Parathyroid adenoma (tissue), 2 donors: ENCODE results near the gene LRRTM3.

ENCODE experiments used
- H2AFZ ChIP-seq: fragments of 300-600 bp; sonication (generic); one replicate; pipeline ENCODE4 v1.7.0; 2017; ENCODE audit warnings: antibody characterized with exemption, mild to moderate bottlenecking
- H3K27ac ChIP-seq: fragments of 300-600 bp; sonication (generic); one replicate; pipeline ENCODE4 v1.7.0; 2017
- H3K27me3 ChIP-seq: fragments of 300-600 bp; sonication (generic); one replicate; pipeline ENCODE4 v1.7.0; 2017; ENCODE audit warnings: low read length; ENCODE audit not compliant: control insufficient read depth, insufficient read depth
- H3K36me3 ChIP-seq: fragments of 300-600 bp; sonication (generic); one replicate; pipeline ENCODE4 v1.7.0; 2017; ENCODE audit warnings: low read length; ENCODE audit not compliant: control insufficient read depth, insufficient read depth
- H3K4me1 ChIP-seq: fragments of 300-600 bp; sonication (generic); one replicate; pipeline ENCODE4 v1.7.0; 2017; ENCODE audit warnings: control low read depth
- H3K4me2 ChIP-seq: fragments of 300-600 bp; sonication (generic); one replicate; pipeline ENCODE4 v1.7.0; 2017; ENCODE audit warnings: low read length
- H3K4me3 ChIP-seq: fragments of 300-600 bp; sonication (generic); one replicate; pipeline ENCODE4 v1.7.0; 2017; ENCODE audit warnings: low read depth, low read length
- H3K79me2 ChIP-seq: fragments of 300-600 bp; sonication (generic); one replicate; pipeline ENCODE4 v1.7.0; 2017; ENCODE audit warnings: control low read depth
- H3K9ac ChIP-seq: fragments of 300-600 bp; sonication (generic); one replicate; pipeline ENCODE4 v1.7.0; 2017; ENCODE audit warnings: mild to moderate bottlenecking
- H3K9me3 ChIP-seq: fragments of 300-600 bp; sonication (generic); one replicate; pipeline ENCODE4 v1.7.0; 2017; ENCODE audit warnings: low read length; ENCODE audit not compliant: control insufficient read depth
- CTCF ChIP-seq: fragments of 300-600 bp; sonication (generic); IDR thresholded peaks from one replicate; pipeline ENCODE4 v1.7.0; 2017; ENCODE audit warnings: antibody characterized with exemption, mild to moderate bottlenecking
- donor health status: primary hyperparathyroidism.

LRRTM3 gene

GRCh38 chr10:66925896-66926715 lies at the start of gene LRRTM3:
LRRTM3 (plus strand) TSS chr10:66926036.
- no peaks in the 10 kb centered on the region for H3K9me3 ChIP-seq
- peak; percentile 34 for TF ChIP-seq CTCF
- no peak within 1 kb of the TSS for H3K9ac ChIP-seq
- H3K27ac ChIP-seq, result no peak within 1 kb of the TSS
- H3K27me3 ChIP-seq, result no peaks in the 10 kb centered on the region
- H2AFZ ChIP-seq, result no peak within 1 kb of the TSS
- H3K36me3 ChIP-seq, result no peaks in the 10 kb centered on the region
- peak within 1 kb of the TSS; percentile 50 for H3K4me2 ChIP-seq
- no peak within 1 kb of the TSS for H3K4me3 ChIP-seq
- no peaks in the 10 kb centered on the region for H3K4me1 ChIP-seq
- H3K79me2 ChIP-seq, result no peaks in the 10 kb centered on the region

GRCh38 chr10:66877361-66877760 lies 48.5 kb upstream of the LRRTM3 start:
- TF ChIP-seq CTCF, result no peak
- Histone ChIP-seq H3K4me3 (no peak overlapping the region), H3K4me2 (no peak overlapping the region), H2AFZ (no peak overlapping the region), H3K9me3 (no peaks in the 10 kb centered on the region), H3K27me3 (no peaks in the 10 kb centered on the region), H3K79me2 (no peaks in the 10 kb centered on the region), H3K27ac (no peak overlapping the region), H3K4me1 (no peaks in the 10 kb centered on the region), H3K9ac (no peak overlapping the region), H3K36me3 (no peaks in the 10 kb centered on the region)

- Histone ChIP-seq H3K9me3 (no peaks in the 10 kb centered on the region), H3K9ac (no peak overlapping the region), H3K4me3 (no peak overlapping the region), H3K27me3 (no peaks in the 10 kb centered on the region), H3K79me2 (no peaks in the 10 kb centered on the region), H3K27ac (no peak overlapping the region), H3K4me1 (no peaks in the 10 kb centered on the region), H3K36me3 (no peaks in the 10 kb centered on the region), H3K4me2 (no peak overlapping the region), H2AFZ (no peak overlapping the region)
- no peak for TF ChIP-seq CTCF
Measured at GRCh38 chr10:66880292-66880691, 45.5 kb upstream of the LRRTM3 start.

GRCh38 chr10:66880826-66881225 lies 45.0 kb upstream of the LRRTM3 start:
- Histone ChIP-seq H3K27me3 (no peaks in the 10 kb centered on the region), H3K79me2 (no peaks in the 10 kb centered on the region), H3K4me1 (no peaks in the 10 kb centered on the region), H2AFZ (no peak overlapping the region), H3K9me3 (no peaks in the 10 kb centered on the region), H3K4me2 (no peak overlapping the region), H3K36me3 (no peaks in the 10 kb centered on the region), H3K4me3 (no peak overlapping the region), H3K9ac (no peak overlapping the region), H3K27ac (no peak overlapping the region)
- TF ChIP-seq CTCF, result no peak

GRCh38 chr10:66881814-66882213 lies 44.0 kb upstream of the LRRTM3 start:
- no peak overlapping the region for H2AFZ ChIP-seq
- no peak overlapping the region for H3K27ac ChIP-seq
- H3K4me3 ChIP-seq, result no peak overlapping the region
- H3K4me2 ChIP-seq, result no peak overlapping the region
- no peak overlapping the region for H3K9ac ChIP-seq
- TF ChIP-seq CTCF, result no peak
- no peaks in the 10 kb centered on the region for H3K4me1 ChIP-seq
- H3K36me3 ChIP-seq, result no peaks in the 10 kb centered on the region
- H3K27me3 ChIP-seq, result no peaks in the 10 kb centered on the region
- no peaks in the 10 kb centered on the region for H3K9me3 ChIP-seq
- H3K79me2 ChIP-seq, result no peaks in the 10 kb centered on the region
